ENCODE data around the gene ZCRB1. TPM values are rescaled to one million over a fixed set of nuclear protein-coding genes. Genes with fewer than 3 reads are reported as not detected.

Gene ZCRB1
- total RNA-seq, 1 experiment from 2014 or later, result 71.5 TPM

GRCh38 chr12:42266579-42267230 is 59.2 kb downstream of the ZCRB1 start:
- no peaks in the 10 kb centered on the region for H4K20me1 ChIP-seq (ENCODE audit: control insufficient read depth, insufficient read depth, insufficient read length)
- no peaks in the 10 kb centered on the region; a peak in 2 of 7 replicates for H3K36me3 Mint-ChIP-seq (ENCODE audit: insufficient read depth in 1 of 3, low read depth in 3 of 3)

More at GRCh38 chr12:42266579-42267230, 59.2 kb downstream of the ZCRB1 start:
- Histone ChIP-seq H3K14ac (ENCODE audit: insufficient read depth, low read length) (no peak overlapping the region), H3K4me1 (ENCODE audit: insufficient read depth, low read length) (no peaks in the 10 kb centered on the region), H2BK12ac (ENCODE audit: insufficient read length, low read depth, low read length) (no peak overlapping the region), H3K23me2 (ENCODE audit: insufficient read length, low read depth, low read length, poor library complexity, severe bottlenecking) (peaks cover 3% of the 10 kb centered on the region), H2BK15ac (ENCODE audit: low read depth, low read length) (no peak overlapping the region), H3K27ac (ENCODE audit: insufficient read length, low read depth, low read length) (no peak overlapping the region), H3K18ac (ENCODE audit: insufficient read length, low read depth, low read length) (no peak overlapping the region), H2BK120ac (ENCODE audit: low read depth, low read length, poor library complexity, severe bottlenecking) (no peak overlapping the region), H3K9me3 (ENCODE audit: control insufficient read depth, low read depth, low read length) (no peaks in the 10 kb centered on the region), H2AFZ (ENCODE audit: low read length) (no peak overlapping the region), H3K9ac (ENCODE audit: extremely low read depth, insufficient read length, low read length) (no peak overlapping the region), H3K27me3 (ENCODE audit: insufficient read depth, low read length) (no peaks in the 10 kb centered on the region; the same call in 1 of the 2 replicates), H3K4me2 (ENCODE audit: insufficient read depth, insufficient read length, low read length) (no peak overlapping the region), H4K91ac (ENCODE audit: insufficient read length, low read depth, low read length) (no peak overlapping the region), H3K79me2 (ENCODE audit: insufficient read depth, low read length) (no peaks in the 10 kb centered on the region), H3T11ph (ENCODE audit: low read length) (no peak overlapping the region), H2BK5ac (ENCODE audit: insufficient read length, low read length) (no peak overlapping the region), H4K5ac (ENCODE audit: insufficient read length, low read depth, low read length) (no peak overlapping the region), H2AK5ac (ENCODE audit: insufficient read length, low read length) (no peak overlapping the region), H2BK20ac (ENCODE audit: low read depth, low read length, poor library complexity, severe bottlenecking) (no peak overlapping the region), H4K8ac (replicated peaks; ENCODE audit: insufficient read length, low read depth, low read length) (no peak overlapping the region), H3K4ac (ENCODE audit: low read depth, low read length) (no peak overlapping the region), H3K79me1 (ENCODE audit: insufficient read depth, low read depth, low read length, poor library complexity, severe bottlenecking) (no peaks in the 10 kb centered on the region), H3K23ac (ENCODE audit: insufficient read length, low read depth, low read length) (no peak overlapping the region), H3K56ac (ENCODE audit: insufficient read length, low read depth, low read length) (no peak overlapping the region)
- Mint-ChIP-seq H3K4me1 (no peaks in the 10 kb centered on the region), H3K9me3 (no peaks in the 10 kb centered on the region), H3K27me3 (ENCODE audit: low read depth) (peaks cover 36% of the 10 kb centered on the region), H3K27ac (no peak overlapping the region; a peak in 1 of 7 replicates), H3K4me3 (no peak overlapping the region)
- DNase-seq, result no peak
- no peak for TF ChIP-seq CTCF (conservative IDR thresholded peaks at IDR 0.05)
- no CpG with 5 or more reads among the region's 17 CpGs for WGBS (ENCODE audit: extremely low coverage, insufficient read length, low lambda C conversion rate)
